Body of pancreas (tissue), 4 donors: Measurements from ENCODE around the gene KTN1.

Experiments
- CTCF ChIP-seq, 7 experiments: fragments of 450-650 bp in 4 of 7; fragments of 200-600 bp in 3 of 7; sonication (generic) in 3 of 7; IDR thresholded peaks; one replicate each; pipeline ENCODE4 v1.5.1; 2016 to 2019; ENCODE audit warnings: antibody characterized with exemption in 7 of 7
- POLR2A ChIP-seq, 3 donors: fragments of 450-650 bp; IDR thresholded peaks; one replicate each; pipeline ENCODE4 v1.6.1; 2016; ENCODE audit warnings: antibody characterized with exemption in 3 of 3, mild to moderate bottlenecking in 2 of 3

GRCh38 chr14:55610713-55611370 lies 30.8 kb downstream of the KTN1 start:
- TF ChIP-seq CTCF (IDR thresholded peaks at IDR 0.05) (no peak), POLR2A (IDR thresholded peaks at IDR 0.05) (no peak)
